NCI-H2227 (cell line): ENCODE measurements around the gene INCENP.
"Not testable (repeated sequence)": the region's sequence is repeated elsewhere in the genome, so short reads cannot be mapped to it uniquely, and the experiment has no call there.

Experiments
- DNase-seq: peaks from one replicate; lab custom pipeline; 2025; ENCODE audit not compliant: unreplicated experiment; lab: John Stamatoyannopoulos, UW

INCENP gene

DNA sequence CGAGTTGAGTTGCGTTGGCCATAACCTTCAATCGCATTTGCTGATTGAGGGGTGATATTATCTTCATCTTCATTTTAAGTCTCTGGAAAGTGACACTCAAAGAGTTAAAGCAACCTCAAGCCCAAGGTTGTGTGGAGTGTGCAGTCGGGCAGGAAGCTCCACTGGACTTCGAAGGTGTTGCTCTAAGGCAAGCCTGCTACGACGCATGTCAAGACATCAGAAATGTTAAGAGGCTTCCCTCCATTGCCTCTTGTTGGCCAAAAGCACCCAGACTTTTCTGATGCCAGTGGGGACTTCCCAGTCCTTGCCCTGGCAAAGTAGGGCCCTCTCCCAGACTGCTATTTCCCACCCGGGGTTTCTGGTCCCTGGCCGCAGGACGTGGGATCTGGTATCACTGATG, 42.6 kb downstream of the INCENP start:
- DNase-seq, result no peak

DNA sequence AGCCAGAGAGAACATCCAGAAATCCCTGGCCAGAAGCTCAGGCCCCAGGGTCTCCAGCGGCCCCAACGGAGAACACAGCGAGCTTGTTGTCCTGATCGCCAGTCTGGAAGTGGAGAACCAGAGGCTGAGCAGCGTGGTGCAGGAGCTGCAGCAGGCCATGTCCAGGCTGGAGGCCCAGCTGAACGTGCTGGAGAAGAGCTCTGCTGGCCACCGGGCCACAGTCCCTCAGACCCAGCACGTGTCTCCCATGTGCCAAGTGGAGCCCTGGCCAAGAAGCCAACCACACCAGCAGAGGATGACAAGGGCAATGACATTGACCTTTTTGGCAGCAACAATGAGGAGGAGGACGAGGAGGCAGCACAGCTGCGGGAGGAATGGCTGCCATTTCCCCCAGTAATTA, 45.6 kb downstream of the INCENP start:
- DNase-seq, result no peak

DNA sequence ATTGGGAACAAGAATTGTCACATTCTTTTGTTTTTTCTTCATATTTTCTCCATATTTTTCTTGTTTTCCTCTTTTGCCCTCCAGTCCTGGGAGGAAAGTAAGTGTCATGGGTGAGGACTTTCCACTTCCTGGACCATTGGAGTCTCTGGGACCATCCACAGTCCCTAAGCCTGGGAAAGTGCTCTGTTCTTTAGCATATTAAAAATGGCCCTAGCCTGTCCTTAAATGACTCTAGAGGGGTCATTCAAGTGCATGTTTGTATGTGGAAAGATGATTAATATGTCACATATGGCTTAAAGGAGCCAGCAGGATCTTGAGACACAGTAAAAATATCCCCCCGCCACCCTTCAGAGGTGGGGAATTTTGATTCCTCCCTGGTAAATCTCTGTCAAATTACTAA, 46.1 kb downstream of the INCENP start:
- DNase-seq, result no peak

DNA sequence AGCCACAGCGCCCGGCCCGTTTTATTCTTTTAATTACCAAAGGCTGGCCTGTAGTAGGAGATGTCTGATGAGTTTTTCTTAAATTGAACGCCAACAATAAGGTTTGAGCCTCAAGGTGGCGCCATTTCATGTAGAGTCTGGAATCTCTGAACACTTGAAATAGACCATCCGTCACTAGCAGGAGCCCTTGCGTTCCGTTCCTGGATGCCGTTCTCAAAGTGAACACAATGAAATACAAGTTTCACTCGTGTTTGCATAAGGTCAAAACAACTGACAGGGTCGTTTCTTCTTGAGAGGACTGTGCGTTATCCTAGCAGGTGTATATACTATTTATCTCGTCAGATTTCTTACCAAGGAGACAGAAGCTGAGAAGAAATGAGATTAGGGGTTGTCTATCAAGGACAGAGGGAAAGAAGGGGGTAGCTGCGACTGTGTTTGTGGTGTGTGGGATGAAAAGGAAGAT, 47.5 kb downstream of the INCENP start:
- DNase-seq, result peak; percentile 84

DNA sequence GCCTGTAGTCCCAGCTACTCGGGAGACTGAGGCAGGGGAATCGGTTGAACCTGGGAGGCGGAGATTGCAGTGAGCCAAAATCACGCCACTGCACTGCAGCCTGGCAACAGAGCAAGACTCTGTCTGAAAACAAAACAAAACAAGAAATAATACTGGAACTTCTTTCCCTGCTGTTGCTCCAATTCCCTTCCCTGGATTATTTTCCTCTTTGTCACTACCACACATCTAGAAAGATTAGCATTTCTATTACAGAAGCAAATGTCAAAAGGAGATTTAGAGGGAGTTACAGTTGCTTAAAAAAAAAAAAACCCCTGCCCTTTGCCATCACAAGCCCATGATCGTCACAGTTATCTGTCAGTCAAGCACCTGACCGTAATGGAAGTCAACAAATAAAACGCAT, 48.5 kb downstream of the INCENP start:
- no peak for DNase-seq

DNA sequence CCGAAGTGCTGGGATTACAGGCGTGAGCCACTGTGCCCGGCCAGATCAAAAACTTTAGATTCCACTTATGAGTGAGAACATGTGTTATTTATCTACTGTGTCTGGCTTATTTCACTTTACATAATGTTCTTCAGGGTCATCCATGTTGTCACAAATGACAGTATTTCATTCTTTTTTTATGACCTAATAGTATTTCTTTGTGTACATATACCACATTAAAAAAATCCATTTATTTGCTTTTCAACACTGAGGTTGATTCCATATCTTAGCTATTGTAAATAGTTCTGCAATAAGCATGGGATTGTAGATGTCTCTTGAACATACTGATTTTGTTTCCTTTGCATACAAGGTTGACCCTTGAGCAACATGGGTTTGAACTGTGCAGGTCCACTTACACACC, 53.0 kb downstream of the INCENP start:
- DNase-seq, result no peak

DNA sequence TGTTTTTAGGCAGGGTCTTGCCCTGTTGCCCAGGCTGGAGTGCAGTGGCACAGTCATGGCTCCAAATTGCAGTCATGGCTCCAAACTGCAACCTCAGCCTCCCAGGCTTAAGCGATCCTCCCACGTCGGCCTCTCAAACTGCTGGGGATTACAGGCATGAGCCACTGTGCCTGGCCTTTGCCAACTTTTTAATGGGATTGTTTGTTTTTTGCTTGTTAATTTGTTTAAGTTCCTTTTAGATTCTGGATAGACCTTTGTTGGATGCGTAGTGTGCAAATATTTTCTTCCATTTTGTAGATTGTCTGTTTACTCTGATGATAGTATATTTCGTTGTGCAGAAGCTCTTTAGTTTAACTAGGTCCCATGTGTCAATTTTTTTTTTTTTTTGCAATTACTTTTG, 56.2 kb downstream of the INCENP start:
- DNase-seq, result no peak

DNA sequence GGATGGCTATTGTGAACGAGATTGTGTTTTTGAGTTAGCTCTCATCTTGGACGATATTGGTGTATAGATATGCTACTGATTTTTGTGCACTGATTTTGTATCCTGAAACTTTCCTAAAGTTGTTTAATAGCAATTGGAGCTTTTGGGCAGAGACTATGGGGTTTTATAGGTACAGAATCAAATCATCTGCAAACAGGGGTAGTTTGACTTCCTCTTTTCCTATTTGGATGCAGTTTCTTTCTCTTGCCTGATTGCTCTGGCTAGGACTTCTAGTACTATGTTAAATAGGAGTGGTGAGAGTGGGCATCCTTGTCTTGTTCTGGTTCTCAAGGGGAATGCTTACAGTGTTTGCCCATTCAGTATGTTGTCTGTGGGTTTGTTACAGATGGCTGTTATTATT, 57.3 kb downstream of the INCENP start:
- no peak for DNase-seq

DNA sequence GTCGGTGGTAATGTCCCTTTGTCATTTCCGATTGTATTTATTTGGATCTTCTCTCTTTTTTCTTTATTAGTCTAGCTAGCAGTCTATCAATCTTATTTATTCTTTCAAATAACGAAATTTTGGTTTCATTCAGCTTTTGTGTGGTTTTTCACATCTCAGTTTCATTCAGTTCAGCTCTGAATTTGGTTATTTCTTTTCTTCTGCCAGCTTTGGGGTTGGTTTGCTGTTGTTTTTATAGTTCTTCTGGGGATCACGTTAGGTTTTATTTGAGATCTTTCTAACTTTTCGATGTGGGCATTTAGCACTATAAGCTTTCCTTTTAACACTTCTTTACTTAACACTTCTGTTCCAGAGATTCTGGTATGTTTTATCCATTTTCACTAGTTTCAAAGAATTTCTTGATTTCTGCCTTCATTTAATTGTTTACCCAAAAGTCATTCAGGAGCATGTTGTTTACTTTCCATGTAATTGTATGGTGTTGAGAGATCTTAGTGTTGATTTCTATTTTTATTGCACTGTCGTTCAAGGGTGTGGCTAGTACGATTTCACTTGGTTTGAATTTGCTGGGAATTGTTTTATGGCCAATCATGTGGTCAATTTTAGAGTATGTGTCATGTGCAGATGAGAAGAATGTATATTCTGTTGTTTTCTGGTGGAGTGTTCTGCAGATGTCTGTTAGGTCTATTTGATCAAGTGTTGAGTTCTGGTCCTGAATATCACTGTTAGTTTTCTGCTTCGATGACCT, 58.5 kb downstream of the INCENP start:
- no peak for DNase-seq

DNA sequence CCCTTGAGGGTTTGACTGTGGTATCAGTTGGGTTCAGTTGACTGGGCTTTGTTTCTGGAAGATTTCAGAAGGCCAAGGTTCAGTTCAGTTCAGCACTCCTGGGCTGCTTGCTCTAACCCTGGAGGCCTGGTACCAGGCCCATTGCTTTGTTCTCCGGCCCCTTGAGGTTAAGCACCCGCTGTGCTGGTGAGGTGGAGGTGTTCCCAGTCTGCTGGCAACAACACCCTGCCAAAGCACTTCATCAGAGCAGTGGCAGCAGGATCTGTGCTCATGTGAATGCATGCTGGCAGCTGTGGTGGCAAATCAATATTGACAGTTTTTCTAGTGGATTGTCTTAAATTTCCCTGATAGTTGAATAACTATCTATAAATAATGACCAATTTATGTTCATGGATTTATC, 62.4 kb downstream of the INCENP start:
- no peak for DNase-seq

DNA sequence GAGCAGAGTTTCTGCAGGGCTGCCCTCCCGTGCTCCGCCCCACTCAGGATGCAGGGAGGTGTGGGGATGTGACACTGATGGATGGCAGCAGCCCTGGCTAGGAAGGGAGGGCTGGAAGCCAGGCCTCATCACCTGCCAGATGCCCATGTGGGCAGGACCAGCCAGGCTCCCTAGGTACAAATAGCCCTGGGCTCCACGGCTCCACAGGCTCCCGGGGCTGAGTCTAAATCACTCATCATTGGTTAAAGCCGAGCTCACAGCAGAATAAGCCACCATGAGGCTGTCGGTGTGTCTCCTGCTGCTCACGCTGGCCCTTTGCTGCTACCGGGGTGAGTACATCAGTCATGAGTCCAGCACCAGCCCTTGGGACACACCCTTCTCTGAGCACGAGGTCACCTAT, 66.2 kb downstream of the INCENP start, which contains the start of gene SCGB1D1:
TSS of gene SCGB1D1 (plus strand) at position 206 of the 400 bp plus-strand sequence. CDS start at position 275, 69 bp downstream.
- no peak for DNase-seq

DNA sequence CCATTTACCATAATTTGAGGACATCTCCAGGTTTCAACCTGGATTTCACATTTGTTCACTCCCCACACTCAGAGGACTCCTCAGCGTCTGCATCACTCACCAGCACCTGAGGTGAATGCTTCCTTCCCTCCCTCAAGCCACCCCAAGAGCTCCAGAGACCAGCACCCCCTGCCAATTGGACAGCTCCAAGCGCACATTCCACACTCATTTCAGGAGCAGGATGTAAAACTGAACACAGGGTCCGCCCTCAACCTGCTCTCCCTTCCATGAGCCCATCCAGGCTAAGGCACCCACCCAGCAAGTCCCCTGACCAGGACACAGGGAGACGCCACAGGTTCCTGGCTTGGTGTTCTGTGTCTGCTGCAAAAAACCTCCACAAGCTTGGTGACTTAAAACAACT, 70.1 kb downstream of the INCENP start:
- DNase-seq, result no peak

DNA sequence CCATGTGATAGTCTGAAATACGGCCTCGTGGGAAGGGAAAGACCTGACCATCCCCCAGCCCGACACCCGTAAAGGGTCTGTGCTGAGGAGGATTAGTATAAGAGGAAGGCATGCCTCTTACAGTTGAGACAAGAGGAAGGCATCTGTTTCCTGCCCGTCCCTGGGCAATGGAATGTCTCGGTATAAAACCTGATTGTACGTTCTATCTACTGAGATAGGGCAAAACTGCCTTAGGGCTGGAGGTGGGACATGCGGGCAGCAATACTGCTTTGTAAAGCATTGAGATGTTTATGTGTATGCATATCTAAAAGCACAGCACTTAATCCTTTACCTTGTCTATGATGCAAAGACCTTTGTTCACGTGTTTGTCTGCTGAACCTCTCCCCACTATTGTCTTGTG, 71.2 kb downstream of the INCENP start:
- DNase-seq, result not testable (repeated sequence)

DNA sequence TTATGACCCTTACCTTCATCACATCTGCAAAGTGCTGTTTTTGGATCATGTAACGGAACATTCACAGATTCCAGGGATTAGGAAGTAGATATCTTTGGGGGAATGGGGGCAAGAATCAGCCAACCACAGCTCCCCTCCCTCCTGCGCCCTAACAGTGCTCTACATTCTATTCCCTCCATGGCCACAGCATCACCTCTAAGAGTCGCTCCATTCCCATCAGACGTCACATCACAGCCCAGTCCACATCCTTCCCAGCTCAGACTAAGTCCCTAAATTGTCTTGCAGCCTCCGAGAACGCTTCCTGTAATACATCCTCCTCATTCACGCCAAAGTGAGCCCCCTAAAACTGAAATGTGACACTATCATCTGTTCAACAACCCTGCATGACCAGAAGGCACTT, 72.1 kb downstream of the INCENP start:
- DNase-seq, result no peak

DNA sequence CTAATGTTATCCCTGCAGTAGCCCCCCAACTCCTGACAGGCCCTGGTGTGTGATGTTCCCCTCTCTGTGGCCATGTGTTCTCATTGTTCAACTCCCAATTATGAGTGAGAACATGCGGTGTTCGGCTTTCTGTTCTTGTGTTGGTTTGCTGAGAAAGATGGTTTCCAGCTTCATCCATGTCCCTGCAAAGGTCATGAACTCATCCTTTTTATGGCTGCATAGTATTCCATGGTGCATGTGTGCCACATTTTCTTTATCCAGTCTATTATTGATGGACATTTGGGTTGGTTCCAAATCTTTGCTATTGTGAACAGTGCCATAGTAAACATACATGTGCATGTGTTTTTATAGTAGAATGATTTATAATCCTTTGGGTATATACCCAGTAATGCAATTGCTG, 73.6 kb downstream of the INCENP start:
- DNase-seq, result not testable (repeated sequence)

DNA sequence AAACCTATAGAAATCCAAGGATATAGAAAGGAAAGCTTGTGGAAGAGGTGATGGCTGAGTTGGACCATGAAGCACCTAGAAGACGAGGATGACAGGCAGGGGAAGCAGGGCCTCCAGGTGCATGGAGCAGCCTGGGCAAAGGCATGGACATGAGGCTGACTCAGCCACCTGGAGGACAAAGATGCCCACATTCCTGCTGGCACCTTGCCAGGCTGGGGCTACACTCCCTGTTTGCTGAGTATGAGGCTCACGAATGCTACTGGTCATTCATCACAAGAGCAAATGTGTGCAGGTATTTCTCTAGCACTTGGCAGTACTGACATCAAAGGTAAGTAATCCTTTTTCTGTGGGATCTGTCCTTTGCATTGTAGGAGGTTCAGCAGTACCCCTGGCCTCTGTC, 77.6 kb downstream of the INCENP start:
- no peak for DNase-seq
